ENCODE measurements around the gene ERN1.
A peak's percentile ranks its signal among the peaks of the same experiment; 100 is the strongest.
"Not testable (repeated sequence)": the region's sequence is repeated elsewhere in the genome, so short reads cannot be mapped to it uniquely, and the experiment has no call there.

ERN1 gene

GRCh38 chr17:64129765-64130558 lies at the start of gene ERN1:
Gene ERN1 (minus strand): TSS chr17:64130144. CDS start chr17:64130029, 115 bp downstream.
- DNase-seq, result peak; percentile 90

GRCh38 chr17:64179024-64179423 lies 49.1 kb upstream of the ERN1 start:
- not testable (repeated sequence) for DNase-seq

- no peak for DNase-seq
Measured at GRCh38 chr17:64178011-64178825, 48.3 kb upstream of the ERN1 start.

GRCh38 chr17:64177311-64178010 lies 47.5 kb upstream of the ERN1 start:
- no peak for DNase-seq

- DNase-seq, result no peak
Measured at GRCh38 chr17:64176556-64176955, 46.6 kb upstream of the ERN1 start.

- DNase-seq, result no peak
Measured at GRCh38 chr17:64174686-64175456, 44.9 kb upstream of the ERN1 start.

- DNase-seq, result no peak
Measured at GRCh38 chr17:64173646-64174045, 43.7 kb upstream of the ERN1 start.

GRCh38 chr17:64172510-64172909 lies 42.6 kb upstream of the ERN1 start:
- no peak for DNase-seq

GRCh38 chr17:64171041-64171440 lies 41.1 kb upstream of the ERN1 start:
- no peak for DNase-seq

GRCh38 chr17:64170286-64170685 lies 40.3 kb upstream of the ERN1 start:
- DNase-seq, result no peak

- DNase-seq, result not testable (repeated sequence)
Measured at GRCh38 chr17:64167666-64168065, 37.7 kb upstream of the ERN1 start.

- no peak for DNase-seq
Measured at GRCh38 chr17:64166876-64167275, 36.9 kb upstream of the ERN1 start.

- no peak for DNase-seq
Measured at GRCh38 chr17:64165347-64165746, 35.4 kb upstream of the ERN1 start.

- DNase-seq, result no peak
Measured at GRCh38 chr17:64164596-64165285, 34.8 kb upstream of the ERN1 start.

GRCh38 chr17:64163468-64163867 lies 33.5 kb upstream of the ERN1 start:
- no peak for DNase-seq

GRCh38 chr17:64162554-64162953 lies 32.6 kb upstream of the ERN1 start:
- DNase-seq, result no peak

- no peak for DNase-seq
Measured at GRCh38 chr17:64161380-64162176, 31.6 kb upstream of the ERN1 start.

GRCh38 chr17:64160378-64160777 lies 30.4 kb upstream of the ERN1 start:
- no peak for DNase-seq

GRCh38 chr17:64158831-64159590 lies 29.1 kb upstream of the ERN1 start:
- DNase-seq, result no peak

- DNase-seq, result no peak
Measured at GRCh38 chr17:64158406-64158805, 28.5 kb upstream of the ERN1 start.
